Measurements from ENCODE around the gene ANG. TPM values are rescaled to one million over a fixed set of nuclear protein-coding genes. Genes with fewer than 3 reads are reported as not detected.
A peak's percentile ranks its signal among the peaks of the same experiment; 100 is the strongest.

ANG gene
- total and polyA plus RNA-seq, 9 of the 15 experiments (the other 6 are each of a cell fraction or from before 2014, with no cell fraction given), result 0.21 to 0.73 (median 0.34) TPM; not detected in 4

DNA sequence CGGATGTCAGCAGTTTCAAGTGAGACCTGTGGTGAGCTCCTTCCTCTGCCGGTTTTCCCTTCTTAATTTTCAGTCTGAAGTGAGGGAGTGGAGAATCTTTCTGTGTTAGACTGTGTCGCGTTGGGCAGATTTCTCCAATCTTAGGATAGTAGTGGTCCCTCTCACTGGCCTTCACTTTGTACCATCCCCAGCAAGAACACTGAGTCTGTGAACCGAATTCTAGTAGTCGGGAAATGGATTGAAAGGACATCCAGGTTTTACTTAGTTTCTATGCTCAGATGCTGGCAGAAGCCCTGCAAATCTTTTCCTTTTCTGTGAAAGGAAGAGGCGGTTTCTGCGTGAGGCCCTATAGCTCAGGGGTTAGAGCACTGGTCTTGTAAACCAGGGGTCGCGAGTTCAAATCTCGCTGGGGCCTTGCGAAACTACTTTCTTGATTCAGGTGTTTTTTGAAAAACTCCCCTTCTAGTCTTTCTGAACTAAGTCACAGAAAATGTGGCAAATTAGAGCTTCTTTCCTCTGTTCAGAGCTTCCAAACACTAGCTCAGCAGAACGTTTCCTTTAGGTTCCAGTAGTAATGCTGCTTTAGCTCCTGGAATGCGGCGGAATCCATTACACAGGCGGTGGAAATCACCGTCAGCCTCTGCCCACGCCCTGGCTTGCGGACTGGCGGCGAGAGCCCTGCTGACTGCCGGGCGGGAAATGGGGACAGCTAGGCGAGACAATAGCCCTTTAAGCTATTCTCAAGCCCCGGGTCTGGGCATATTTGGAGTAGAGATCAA is 7.0 kb upstream of the ANG start (continued):
- TF ChIP-seq, protein P1, sequence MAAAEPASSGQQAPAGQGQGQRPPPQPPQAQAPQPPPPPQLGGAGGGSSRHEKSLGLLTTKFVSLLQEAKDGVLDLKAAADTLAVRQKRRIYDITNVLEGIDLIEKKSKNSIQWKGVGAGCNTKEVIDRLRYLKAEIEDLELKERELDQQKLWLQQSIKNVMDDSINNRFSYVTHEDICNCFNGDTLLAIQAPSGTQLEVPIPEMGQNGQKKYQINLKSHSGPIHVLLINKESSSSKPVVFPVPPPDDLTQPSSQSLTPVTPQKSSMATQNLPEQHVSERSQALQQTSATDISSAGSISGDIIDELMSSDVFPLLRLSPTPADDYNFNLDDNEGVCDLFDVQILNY (CRISPR knock-in tag; IDR thresholded peaks at IDR 0.05), result no peak
- TF ChIP-seq ELF4 (CRISPR knock-in tag; IDR thresholded peaks at IDR 0.05), result no peak
- TF ChIP-seq TRIM24 (IDR thresholded peaks at IDR 0.05), result no peak
- TF ChIP-seq STAT5B (CRISPR knock-in tag; IDR thresholded peaks at IDR 0.05), result no peak
- no peak for TF ChIP-seq HNRNPL (IDR thresholded peaks at IDR 0.05; ENCODE audit: low read depth, low read length)
- TF ChIP-seq, protein P2, sequence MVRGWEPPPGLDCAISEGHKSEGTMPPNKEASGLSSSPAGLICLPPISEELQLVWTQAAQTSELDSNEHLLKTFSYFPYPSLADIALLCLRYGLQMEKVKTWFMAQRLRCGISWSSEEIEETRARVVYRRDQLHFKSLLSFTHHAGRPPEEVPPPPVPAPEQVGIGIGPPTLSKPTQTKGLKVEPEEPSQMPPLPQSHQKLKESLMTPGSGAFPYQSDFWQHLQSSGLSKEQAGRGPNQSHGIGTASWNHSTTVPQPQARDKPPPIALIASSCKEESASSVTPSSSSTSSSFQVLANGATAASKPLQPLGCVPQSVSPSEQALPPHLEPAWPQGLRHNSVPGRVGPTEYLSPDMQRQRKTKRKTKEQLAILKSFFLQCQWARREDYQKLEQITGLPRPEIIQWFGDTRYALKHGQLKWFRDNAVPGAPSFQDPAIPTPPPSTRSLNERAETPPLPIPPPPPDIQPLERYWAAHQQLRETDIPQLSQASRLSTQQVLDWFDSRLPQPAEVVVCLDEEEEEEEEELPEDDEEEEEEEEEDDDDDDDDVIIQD (CRISPR knock-in tag; IDR thresholded peaks at IDR 0.05), result no peak
- TF ChIP-seq ATF1 (CRISPR knock-in tag; IDR thresholded peaks at IDR 0.05), result no peak
- TF ChIP-seq ATF1 (tag; IDR thresholded peaks at IDR 0.05), result peak; percentile 16; the same call in 1 of the 2 replicates
- TF ChIP-seq EP400 (IDR thresholded peaks at IDR 0.05), result no peak
- no peak for TF ChIP-seq ZNF57 (CRISPR knock-in tag; IDR thresholded peaks at IDR 0.05)
- no peak for TF ChIP-seq CHD4 (IDR thresholded peaks at IDR 0.05; ENCODE audit: insufficient read depth, insufficient replicate concordance, low read depth, low read length, poor library complexity, severe bottlenecking)
- TF ChIP-seq ZNF41 (CRISPR knock-in tag; conservative IDR thresholded peaks at IDR 0.05), result no peak
- no peak for TF ChIP-seq HDAC2 (IDR thresholded peaks at IDR 0.05)
- TF ChIP-seq OTX1 (CRISPR knock-in tag; IDR thresholded peaks at IDR 0.05), result no peak
- TF ChIP-seq KDM4B (IDR thresholded peaks at IDR 0.05; ENCODE audit: borderline replicate concordance in 2 of 2, low read depth in 1 of 2), result no peak
- TF ChIP-seq SRSF3 (IDR thresholded peaks at IDR 0.05; ENCODE audit: insufficient read depth, low read length), result no peak
- TF ChIP-seq, protein P3, sequence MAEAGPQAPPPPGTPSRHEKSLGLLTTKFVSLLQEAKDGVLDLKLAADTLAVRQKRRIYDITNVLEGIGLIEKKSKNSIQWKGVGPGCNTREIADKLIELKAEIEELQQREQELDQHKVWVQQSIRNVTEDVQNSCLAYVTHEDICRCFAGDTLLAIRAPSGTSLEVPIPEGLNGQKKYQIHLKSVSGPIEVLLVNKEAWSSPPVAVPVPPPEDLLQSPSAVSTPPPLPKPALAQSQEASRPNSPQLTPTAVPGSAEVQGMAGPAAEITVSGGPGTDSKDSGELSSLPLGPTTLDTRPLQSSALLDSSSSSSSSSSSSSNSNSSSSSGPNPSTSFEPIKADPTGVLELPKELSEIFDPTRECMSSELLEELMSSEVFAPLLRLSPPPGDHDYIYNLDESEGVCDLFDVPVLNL (CRISPR knock-in tag; IDR thresholded peaks at IDR 0.05; ENCODE audit: low read depth), result no peak
- TF ChIP-seq ETV5 (CRISPR knock-in tag; IDR thresholded peaks at IDR 0.05; ENCODE audit: low read depth), result 0 out of 2 replicates have a peak, but pooled peaks have one; percentile 18
- TF ChIP-seq SIN3A (IDR thresholded peaks at IDR 0.05; ENCODE audit: borderline replicate concordance in 2 of 2, control insufficient read depth in 1 of 2, low read depth in 2 of 2, low read length in 2 of 2), result no peak
- no peak for TF ChIP-seq ESRRA (IDR thresholded peaks at IDR 0.05; ENCODE audit: borderline replicate concordance, low read depth)
- TF ChIP-seq L3MBTL2 (IDR thresholded peaks at IDR 0.05), result 0 out of 2 replicates have a peak, but pooled peaks have one; percentile 12
- no peak for TF ChIP-seq HDAC6 (IDR thresholded peaks at IDR 0.05; ENCODE audit: low read depth, low read length)
- no peak for TF ChIP-seq STAG1 (CRISPR knock-in tag; IDR thresholded peaks at IDR 0.05; ENCODE audit: borderline replicate concordance)
- 0 out of 2 replicates have a peak, but pooled peaks have one; percentile 3 for TF ChIP-seq SMC3 (conservative IDR thresholded peaks at IDR 0.05; ENCODE audit: insufficient read depth, low read depth, low read length)
- TF ChIP-seq ZNF764 (CRISPR knock-in tag; IDR thresholded peaks at IDR 0.05; ENCODE audit: low read depth), result no peak
- no peak for TF ChIP-seq ZNF766 (CRISPR knock-in tag; conservative IDR thresholded peaks at IDR 0.05)
- TF ChIP-seq CEBPB (tag; IDR thresholded peaks at IDR 0.05), result peak; percentile 84
